Tibial artery (tissue), 4 donors: ENCODE data around the gene ATP2A3.

Source experiments
- DNase-seq, 2 donors: peaks; one replicate each; pipeline ENCODE4 v3.0.0-alpha.2; 2019
- H3K27ac ChIP-seq, 2 donors: fragments of 200-600 bp; sonication (generic) in 1 of 2; 1 replicate in 1 of 2; 2 replicates in 1 of 2; pipeline ENCODE4 v1.5.1; 2018 to 2019; ENCODE audit warnings: mild to moderate bottlenecking in 1 of 2
- H3K27me3 ChIP-seq, 2 donors: fragments of 200-600 bp; sonication (generic) in 1 of 2; one replicate each; pipeline versions ENCODE4 v1.5.1 to v1.6.0; 2016 to 2019
- H3K36me3 ChIP-seq, 3 donors: fragments of 200-600 bp; sonication (generic) in 2 of 3; one replicate each; pipeline ENCODE4 v1.5.1; 2016 to 2019; ENCODE audit warnings: mild to moderate bottlenecking in 2 of 3
- H3K4me1 ChIP-seq, 4 donors: fragments of 200-600 bp; sonication (generic) in 2 of 4; 1 replicate in 3 of 4; 2 replicates in 1 of 4; pipeline ENCODE4 v1.5.1; 2016 to 2019
- H3K4me3 ChIP-seq, 2 donors: fragments of 200-600 bp; sonication (generic) in 1 of 2; 1 replicate in 1 of 2; 2 replicates in 1 of 2; pipeline ENCODE4 v1.5.1; 2018 to 2019; ENCODE audit warnings: mild to moderate bottlenecking in 2 of 2
- H3K9me3 ChIP-seq, 3 donors: fragments of 200-600 bp; sonication (generic) in 1 of 3; one replicate each; pipeline ENCODE4 v1.5.1; 2016 to 2019
- intact Hi-C: fragments of 100-400 bp; cut with DNase I; formaldehyde crosslinking; loops from one replicate; pipeline ENCODE4 v1.15.0; 2023; ENCODE audit warnings: low total_unique reads
- TF ChIP-seq, protein P1 (sequence below), 2 experiments: fragments of 200-600 bp in 1 of 2; fragments of 450-650 bp in 1 of 2; IDR thresholded peaks; one replicate each; pipeline ENCODE4 v1.5.1; 2017 to 2019; ENCODE audit warnings: antibody characterized with exemption in 2 of 2, mild to moderate bottlenecking in 1 of 2, moderate library complexity in 1 of 2

Gene ATP2A3

DNA sequence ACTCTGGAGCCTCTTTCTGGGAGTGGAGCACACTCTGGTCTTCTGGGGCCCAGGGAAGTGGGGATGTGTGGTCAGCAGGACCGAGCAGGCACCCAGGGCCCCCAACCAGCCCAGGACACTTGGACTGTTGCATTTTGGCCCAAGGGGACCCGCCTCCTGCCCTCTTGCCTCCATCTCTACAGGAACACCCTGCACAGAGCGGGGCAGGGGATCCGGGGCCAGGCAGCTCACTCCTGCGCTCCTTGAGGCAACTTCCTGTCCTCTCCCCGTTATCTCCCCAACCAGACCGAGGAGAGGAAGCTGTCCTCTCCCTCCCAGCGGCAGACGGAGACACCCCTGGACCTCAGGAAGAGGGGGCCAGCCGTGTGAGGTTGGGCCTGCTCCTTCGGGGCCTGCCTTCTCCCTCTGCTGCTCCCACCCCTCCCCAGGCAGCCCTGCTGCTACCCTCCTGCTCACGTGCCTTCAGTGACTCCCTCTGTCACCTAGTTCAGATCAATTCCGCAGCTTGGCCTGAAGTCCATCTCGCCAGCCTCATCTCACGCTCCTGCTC is 10.0 kb upstream of the ATP2A3 start:
- H3K27me3 ChIP-seq = peaks cover 0 to 5% of the 10 kb centered on the region in 2 donors
- no peak overlapping the region for H3K4me3 ChIP-seq
- peaks cover 0 to 9% (median 7%) of the 10 kb centered on the region in 3 donors for H3K9me3 ChIP-seq
- H3K4me1 ChIP-seq = peaks cover 0 to 23% (median 17%) of the 10 kb centered on the region in 4 donors
- TF ChIP-seq, protein P1, sequence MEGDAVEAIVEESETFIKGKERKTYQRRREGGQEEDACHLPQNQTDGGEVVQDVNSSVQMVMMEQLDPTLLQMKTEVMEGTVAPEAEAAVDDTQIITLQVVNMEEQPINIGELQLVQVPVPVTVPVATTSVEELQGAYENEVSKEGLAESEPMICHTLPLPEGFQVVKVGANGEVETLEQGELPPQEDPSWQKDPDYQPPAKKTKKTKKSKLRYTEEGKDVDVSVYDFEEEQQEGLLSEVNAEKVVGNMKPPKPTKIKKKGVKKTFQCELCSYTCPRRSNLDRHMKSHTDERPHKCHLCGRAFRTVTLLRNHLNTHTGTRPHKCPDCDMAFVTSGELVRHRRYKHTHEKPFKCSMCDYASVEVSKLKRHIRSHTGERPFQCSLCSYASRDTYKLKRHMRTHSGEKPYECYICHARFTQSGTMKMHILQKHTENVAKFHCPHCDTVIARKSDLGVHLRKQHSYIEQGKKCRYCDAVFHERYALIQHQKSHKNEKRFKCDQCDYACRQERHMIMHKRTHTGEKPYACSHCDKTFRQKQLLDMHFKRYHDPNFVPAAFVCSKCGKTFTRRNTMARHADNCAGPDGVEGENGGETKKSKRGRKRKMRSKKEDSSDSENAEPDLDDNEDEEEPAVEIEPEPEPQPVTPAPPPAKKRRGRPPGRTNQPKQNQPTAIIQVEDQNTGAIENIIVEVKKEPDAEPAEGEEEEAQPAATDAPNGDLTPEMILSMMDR (IDR thresholded peaks at IDR 0.05) = no peak
- H3K36me3 ChIP-seq = no peaks in the 10 kb centered on the region
- no peak overlapping the region for H3K27ac ChIP-seq
- no peak for DNase-seq
- intact Hi-C loops = no loop called here

DNA sequence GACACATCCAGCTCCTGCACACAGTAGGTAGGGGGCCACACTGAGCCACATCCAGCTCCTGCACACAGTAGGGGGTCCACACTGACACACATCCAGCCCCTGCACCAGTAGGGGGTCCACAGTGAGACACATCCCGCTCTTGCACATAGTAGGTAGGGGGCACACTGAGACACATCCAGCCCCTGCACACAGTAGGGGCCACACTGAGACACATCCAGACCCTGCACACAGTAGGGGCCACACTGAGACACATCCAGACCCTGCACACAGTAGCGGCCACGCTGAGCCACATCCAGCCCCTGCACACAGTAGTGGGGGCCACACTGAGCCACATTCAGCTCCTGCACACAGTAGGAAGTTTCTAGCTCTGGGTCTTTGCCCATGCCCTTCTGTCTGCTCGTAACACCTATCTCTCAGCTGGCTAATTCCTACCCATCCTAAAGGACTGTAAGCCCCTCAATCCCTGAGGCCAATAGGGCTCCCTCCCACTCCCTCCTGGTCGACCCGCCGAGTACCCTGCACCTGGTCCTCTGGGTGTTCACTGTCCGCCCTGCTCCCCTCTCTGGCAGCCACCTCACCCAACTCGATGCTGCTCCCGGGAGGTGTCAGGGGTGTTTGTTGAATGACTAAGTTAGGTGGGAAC is 9.4 kb upstream of the ATP2A3 start:
- Histone ChIP-seq H3K4me3 (no peak overlapping the region), H3K27ac (no peak overlapping the region), H3K9me3 (peaks cover 0 to 9% (median 7%) of the 10 kb centered on the region in 3 donors), H3K27me3 (peaks cover 0 to 5% of the 10 kb centered on the region in 2 donors), H3K4me1 (peaks cover 0 to 23% (median 17%) of the 10 kb centered on the region in 4 donors), H3K36me3 (no peaks in the 10 kb centered on the region)
- intact Hi-C loops = no loop called here
- no peak for DNase-seq
- TF ChIP-seq, protein P1 (IDR thresholded peaks at IDR 0.05) = no peak

DNA sequence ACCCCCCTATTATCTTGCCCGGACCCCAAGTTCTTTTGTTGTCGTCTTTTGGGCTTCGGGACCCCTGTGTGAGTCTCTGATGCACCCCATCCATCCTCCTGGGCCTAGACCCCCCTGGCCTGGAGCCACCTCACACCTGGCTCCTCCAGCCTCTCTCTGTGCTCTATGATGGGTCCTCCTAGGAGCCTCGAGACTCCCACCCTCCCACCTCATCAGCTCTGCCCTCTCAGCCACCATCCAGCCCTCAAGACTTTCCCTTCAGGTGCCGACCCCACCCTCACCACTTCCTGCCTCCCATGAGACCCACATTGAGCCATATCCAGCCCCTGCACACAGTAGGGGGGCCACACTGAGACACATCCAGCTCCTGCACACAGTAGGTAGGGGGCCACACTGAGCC is 8.7 kb upstream of the ATP2A3 start:
- DNase-seq = no peak
- no peak overlapping the region for H3K4me3 ChIP-seq
- H3K36me3 ChIP-seq = no peaks in the 10 kb centered on the region
- TF ChIP-seq, protein P1 (IDR thresholded peaks at IDR 0.05) = no peak
- intact Hi-C loops = no loop called here
- H3K4me1 ChIP-seq = peaks cover 0 to 20% (median 17%) of the 10 kb centered on the region in 4 donors
- peaks cover 0 to 9% (median 7%) of the 10 kb centered on the region in 3 donors for H3K9me3 ChIP-seq
- peaks cover 0 to 5% of the 10 kb centered on the region in 2 donors for H3K27me3 ChIP-seq
- H3K27ac ChIP-seq = no peak overlapping the region

DNA sequence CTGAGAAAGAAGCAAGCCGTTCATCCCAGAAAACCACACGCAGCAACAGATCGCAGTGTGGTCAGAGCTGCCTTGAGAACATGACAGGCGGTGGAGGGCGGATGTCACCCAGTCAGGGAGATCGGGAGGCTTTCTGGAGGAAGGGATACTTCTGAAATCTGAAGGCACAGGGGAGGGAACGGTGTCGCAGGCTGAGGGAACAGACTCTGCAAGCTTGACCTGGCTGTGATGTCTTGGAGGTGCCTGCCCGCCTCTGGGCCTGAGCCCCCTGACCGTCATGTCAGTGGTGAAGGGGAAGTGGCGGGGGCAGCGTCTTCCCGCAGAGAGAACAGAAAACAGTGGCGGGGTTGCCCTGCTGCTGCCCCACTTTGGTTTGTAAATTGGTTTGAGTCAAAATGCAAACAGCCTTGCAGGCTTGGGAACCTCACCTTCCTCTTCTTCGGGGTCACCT is 8.1 kb upstream of the ATP2A3 start:
- Histone ChIP-seq H3K9me3 (peaks cover 0 to 9% (median 7%) of the 10 kb centered on the region in 3 donors), H3K4me1 (peaks cover 0 to 14% (median 12%) of the 10 kb centered on the region in 4 donors), H3K4me3 (no peak overlapping the region), H3K27ac (no peak overlapping the region), H3K27me3 (peaks cover 0 to 5% of the 10 kb centered on the region in 2 donors), H3K36me3 (no peaks in the 10 kb centered on the region)
- TF ChIP-seq, protein P1 (IDR thresholded peaks at IDR 0.05) = no peak
- intact Hi-C loops = no loop called here
- DNase-seq = no peak

DNA sequence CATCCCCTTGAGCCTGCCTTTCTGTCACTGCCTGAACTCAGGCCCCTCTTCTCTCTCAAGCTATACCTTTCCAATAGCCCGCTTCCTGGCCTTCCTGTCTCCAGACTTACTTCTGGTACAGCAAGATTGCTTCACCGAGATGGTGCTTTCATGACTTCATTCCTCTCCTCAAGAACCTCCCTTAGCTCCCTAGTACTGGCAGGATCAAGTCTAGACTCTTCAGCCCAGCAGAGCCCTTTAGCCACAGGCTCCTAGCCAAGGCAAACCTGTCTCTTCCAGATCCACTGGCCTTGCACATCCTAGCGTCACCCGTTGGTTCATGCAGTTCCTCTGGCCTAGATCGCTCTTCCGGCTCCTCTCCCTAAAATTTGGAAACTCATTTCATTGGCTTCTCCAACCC is 6.4 kb upstream of the ATP2A3 start:
- TF ChIP-seq, protein P1 (IDR thresholded peaks at IDR 0.05) = no peak
- no peak overlapping the region for H3K27ac ChIP-seq
- intact Hi-C loops = no loop called here

More for the DNA sequence above, 6.4 kb upstream of the ATP2A3 start:
- Histone ChIP-seq H3K27me3 (peaks cover 0 to 5% of the 10 kb centered on the region in 2 donors), H3K36me3 (no peaks in the 10 kb centered on the region), H3K4me3 (no peak overlapping the region), H3K9me3 (peaks cover 0 to 9% (median 7%) of the 10 kb centered on the region in 3 donors), H3K4me1 (no peaks in the 10 kb centered on the region)
- DNase-seq = no peak
